GM12875 (cell line): ENCODE results near the gene TSC1.

Source experiments
- H3K4me3 ChIP-seq: one replicate; pipeline ENCODE4 v1.5.1; 2011; ENCODE audit warnings: low read depth, low read length, control low read depth
- TF ChIP-seq, protein P1 (sequence below): IDR thresholded peaks from 2 replicates; pipeline ENCODE4 v1.5.1; 2011; ENCODE audit warnings: low read depth, mild to moderate bottlenecking, control low read depth, inconsistent platforms, low read length, moderate library complexity, borderline replicate concordance; ENCODE audit not compliant: insufficient read depth

Gene TSC1

DNA sequence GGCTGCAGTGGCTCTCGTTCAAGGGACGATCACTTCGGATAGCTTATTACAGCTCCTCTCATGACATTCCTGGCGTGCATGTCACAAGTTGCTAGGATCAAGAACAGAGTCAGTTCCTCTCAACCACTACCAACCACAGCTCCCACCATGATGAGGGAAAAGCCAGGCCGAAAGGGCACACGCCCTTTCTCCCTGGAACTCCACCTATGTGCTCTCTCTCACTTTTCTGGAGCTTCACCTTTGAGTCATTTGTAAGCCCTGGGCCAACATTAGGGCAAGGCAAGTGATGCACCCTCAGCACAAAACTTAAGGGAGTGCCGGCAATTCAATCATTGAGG is 64.1 kb downstream of the TSC1 start:
- no peak overlapping the region for H3K4me3 ChIP-seq
- TF ChIP-seq, protein P1, sequence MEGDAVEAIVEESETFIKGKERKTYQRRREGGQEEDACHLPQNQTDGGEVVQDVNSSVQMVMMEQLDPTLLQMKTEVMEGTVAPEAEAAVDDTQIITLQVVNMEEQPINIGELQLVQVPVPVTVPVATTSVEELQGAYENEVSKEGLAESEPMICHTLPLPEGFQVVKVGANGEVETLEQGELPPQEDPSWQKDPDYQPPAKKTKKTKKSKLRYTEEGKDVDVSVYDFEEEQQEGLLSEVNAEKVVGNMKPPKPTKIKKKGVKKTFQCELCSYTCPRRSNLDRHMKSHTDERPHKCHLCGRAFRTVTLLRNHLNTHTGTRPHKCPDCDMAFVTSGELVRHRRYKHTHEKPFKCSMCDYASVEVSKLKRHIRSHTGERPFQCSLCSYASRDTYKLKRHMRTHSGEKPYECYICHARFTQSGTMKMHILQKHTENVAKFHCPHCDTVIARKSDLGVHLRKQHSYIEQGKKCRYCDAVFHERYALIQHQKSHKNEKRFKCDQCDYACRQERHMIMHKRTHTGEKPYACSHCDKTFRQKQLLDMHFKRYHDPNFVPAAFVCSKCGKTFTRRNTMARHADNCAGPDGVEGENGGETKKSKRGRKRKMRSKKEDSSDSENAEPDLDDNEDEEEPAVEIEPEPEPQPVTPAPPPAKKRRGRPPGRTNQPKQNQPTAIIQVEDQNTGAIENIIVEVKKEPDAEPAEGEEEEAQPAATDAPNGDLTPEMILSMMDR: no peak

DNA sequence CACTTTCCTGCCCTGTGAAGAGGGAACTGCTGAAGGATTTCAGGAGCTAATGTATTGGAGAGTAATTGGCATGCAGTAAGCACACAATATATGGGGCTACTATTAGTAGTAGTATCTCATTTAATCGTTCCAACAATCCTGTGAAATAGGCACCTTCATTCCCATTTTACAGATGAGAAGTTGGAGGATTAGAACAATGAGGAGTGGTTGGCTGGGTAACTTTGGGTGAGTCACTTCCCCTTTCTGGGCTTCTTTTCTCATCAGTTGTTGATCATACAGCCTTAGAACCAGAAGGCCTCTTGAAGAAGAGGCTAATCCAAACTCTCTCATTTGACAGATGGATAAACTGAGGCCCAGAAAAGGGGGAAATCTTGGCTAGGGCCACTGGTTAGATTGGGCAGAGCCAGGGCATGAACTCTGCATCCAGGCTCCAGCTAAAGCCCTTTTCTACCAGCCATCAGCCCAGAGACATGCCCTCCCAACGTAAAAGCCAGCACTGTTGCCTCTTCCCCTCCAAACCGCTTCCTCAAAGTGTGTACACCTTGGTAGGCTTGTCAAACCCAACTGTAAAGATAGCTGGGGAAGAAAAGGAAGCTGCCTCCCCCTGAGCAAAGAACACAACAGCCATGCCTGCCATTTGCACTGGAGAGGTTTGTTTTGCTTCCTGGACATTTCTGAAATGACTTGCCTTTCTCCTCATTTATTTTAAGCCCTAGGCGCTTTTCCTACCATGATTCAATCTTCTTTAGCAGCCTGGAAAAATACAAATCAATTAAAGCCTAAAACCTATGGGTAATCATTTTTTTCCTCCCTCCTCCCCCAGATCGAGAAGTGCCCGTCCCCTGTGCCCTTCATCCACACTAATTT is 64.7 kb downstream of the TSC1 start:
- no peak overlapping the region for H3K4me3 ChIP-seq
- TF ChIP-seq, protein P1: no peak

DNA sequence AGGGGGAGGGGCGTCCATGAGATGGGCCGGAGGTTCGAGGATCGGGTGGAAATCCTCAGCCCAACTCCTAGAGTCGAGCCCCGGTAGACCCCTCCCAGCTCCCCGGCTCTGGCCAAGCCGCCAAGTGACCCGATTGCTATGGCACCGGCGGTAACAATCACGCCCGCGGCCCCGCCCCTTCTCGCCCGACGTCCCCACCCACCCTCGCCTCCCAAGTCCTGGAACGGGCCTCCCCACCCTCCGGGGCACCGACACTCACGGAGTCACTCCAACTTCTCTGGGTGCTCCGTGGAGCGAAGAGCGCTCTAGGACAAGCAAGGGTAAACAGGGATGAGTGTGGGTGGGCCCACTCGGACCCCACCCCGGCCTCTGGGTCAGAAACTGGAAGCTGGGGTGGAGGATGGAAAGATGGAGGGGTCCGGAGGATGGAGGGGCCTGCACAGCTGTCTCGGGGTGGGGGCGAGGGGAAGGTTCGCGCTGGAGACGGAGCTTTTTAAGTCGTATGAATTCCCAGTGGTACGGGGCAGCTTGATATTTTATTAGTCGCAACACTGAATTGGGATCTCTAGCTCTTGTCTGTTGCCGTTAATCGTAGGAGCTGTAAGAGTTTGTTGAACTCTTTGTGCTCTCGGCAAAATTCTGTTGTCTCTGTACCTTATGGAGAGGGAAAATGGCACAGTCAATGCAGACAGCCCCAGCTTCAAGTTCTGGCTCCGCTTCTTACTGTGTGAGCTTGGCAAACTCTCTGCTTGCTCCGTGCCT is 65.5 kb downstream of the TSC1 start, which contains the start of gene SPACA9:
SPACA9 (plus strand) TSS at position 204 of the 762 bp plus-strand sequence. CDS start 5,050 bp downstream, outside the sequence.
- H3K4me3 ChIP-seq: peak within 1 kb of the TSS; percentile 96
- TF ChIP-seq, protein P1: no peak

DNA sequence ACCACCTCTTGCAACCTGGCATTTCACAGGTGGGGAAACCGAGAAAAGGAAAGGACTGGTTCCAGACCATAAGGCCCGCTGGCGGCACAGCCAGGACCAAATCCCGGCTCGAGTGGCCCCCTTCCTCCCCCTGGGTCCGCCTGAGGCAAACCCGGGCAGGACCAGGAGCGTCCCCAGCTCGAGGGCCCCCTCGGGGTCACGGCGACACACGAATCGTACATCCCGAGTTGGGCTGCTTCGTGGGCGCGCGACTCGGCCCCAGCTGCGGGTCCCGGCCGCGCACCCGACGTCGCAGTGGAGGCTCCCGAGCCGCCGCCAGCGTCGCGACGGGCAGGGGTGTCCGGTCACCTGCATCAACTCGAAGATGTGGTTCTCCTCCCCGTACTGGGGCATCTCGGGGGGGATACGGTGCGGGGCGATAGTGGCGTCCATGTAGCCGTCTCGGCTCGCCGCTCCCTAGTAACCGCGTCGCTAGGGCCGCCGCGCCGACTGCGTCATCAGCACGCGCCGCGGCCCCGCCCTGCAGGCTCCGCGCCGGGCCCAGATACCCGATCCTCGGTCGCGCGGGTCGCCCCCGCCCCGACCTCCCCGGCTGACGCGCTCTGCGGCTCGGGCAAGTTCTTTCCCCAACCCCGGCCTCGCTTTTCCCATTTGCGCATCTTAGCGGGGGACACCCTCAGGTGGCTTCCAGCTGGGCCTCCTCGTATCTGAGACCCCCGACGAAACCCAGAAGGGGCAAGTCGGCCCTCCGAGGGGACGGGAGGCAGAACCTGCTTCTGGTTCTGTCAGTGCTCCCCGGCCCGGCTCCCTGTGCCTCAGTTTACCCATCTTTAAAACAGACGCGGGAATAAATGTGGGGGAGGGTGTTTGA is 66.4 kb downstream of the TSC1 start, which contains the start of gene AK8:
AK8 (minus strand) TSS at position 461 of the 871 bp plus-strand sequence; CDS start at position 432, 29 bp downstream.
- TF ChIP-seq, protein P1: no peak

DNA sequence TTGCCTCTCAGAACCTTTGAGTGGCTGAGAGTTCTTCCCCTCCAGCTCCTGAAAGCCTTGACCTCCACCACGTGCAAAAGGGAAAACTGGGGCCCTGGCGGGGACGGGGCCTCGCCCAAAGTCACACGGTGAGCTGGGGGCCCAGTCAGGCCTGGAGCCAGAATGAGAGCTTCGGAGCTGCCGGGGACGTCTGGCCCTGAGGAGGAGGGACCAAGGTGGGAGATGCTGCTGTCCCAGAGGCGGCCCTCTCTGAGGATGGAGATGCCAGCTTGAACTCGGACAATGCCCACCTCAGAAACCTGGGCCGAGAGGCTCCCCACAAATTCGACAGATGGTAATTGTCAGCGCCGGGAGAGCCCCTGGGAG is 67.0 kb downstream of the TSC1 start:
- TF ChIP-seq, protein P1: no peak
- H3K4me3 ChIP-seq: no peak overlapping the region

More for the DNA sequence above, 66.4 kb downstream of the TSC1 start, which contains the start of gene AK8:
- peak within 1 kb of the TSS; percentile 96 for H3K4me3 ChIP-seq

DNA sequence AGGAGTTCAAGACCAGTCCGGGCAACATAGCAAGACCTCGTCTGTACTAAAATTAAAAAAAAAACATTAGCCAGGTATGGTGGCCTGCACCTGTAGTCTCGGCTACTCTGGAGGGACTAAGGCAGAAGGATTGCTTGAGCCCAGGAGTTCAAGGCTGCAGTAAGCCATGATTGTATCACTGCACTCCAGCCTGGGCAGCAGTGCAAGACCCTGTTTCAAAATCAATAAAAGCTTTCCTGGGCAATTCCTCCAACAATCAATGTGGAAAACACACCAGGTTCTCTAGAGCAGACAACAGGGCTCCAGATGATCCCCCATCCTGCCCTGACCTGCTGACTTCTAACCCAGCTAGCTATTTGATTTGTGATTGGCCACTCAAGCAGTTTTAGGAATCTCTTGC is 67.6 kb downstream of the TSC1 start:
- TF ChIP-seq, protein P1: no peak
- H3K4me3 ChIP-seq: no peak overlapping the region
